Pons (tissue), 1 donor: ENCODE results near the gene SLC47A1.
A peak's percentile ranks its signal among the peaks of the same experiment; 100 is the strongest.
"Not testable (repeated sequence)": the region's sequence is repeated elsewhere in the genome, so short reads cannot be mapped to it uniquely, and the experiment has no call there.

Experiments
- DNase-seq: peaks from one replicate; pipeline ENCODE4 v3.0.0-alpha.2; 2016; ENCODE audit warnings: low spot score

SLC47A1 gene

DNA sequence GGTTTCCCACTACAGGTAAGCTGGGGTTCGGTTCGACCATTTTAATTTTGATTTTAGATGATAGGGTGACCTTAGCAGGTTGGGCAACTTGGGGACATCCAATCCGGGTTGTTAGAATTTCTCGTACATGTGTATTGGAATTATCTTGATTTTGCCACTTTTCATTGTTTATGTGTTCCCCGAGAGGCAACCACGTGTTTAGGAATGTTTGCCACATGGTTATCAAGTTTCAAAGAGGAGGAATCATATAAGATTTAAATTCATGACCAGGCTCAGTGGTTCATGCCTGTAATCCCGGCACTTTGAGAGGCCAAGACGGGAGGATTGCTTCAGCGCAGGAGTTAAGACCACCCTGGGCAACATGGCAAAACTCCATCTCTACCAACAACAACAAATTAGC is 10.0 kb upstream of the SLC47A1 start:
- no peak for DNase-seq

DNA sequence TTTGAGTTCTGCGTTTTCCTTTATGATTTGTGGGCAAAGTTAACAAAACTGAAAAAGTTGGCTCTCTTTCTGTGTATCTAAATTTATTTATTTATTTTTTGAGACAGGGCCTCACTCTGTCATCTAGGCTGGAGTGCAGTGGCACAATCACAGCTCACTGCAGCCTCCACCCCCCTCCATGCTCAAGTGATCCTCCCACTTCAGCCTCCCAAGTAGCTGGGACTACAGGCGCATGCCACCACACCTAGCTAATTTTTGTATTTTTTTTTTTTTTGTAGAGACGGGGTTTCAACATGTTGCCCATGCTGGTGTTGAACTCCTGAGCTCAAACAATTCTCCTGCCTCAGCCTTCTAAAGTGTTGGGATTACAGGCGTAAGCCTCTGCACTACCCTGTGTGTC is 6.7 kb upstream of the SLC47A1 start:
- not testable (repeated sequence) for DNase-seq

DNA sequence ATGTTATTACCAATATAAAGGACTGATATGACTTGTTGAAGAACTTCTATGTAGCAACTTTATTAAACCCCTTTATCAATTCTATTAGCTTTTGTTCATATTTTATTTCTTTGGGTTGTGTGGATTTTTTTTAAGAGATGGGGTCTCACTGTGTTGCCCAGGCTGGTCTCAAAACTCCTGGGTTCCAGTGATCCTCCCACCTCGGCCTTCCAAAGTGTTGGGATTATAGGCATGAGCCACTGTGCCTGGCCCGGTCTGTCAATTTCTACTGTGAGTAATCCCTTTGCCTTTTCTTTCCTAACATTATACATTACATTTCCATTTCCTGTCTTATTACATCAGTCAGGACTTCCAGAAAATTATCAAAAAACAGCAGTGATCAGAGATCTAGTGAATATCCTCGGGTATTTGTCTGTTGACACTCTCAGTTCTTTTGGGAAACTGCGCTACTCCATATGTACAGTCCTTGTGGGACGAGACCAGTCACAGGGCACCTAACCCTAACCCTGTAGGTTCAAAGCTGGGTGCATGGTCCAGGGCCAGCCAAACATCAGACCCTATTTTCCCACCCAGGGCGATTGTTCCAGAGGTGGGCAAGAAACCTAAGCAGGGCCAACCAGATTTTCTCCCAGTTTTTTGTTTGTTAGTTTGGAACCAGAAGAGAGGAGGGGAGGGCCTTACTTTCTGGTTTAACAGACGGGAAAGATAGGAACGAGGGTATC is 1.7 kb upstream of the SLC47A1 start:
- DNase-seq: no peak

DNA sequence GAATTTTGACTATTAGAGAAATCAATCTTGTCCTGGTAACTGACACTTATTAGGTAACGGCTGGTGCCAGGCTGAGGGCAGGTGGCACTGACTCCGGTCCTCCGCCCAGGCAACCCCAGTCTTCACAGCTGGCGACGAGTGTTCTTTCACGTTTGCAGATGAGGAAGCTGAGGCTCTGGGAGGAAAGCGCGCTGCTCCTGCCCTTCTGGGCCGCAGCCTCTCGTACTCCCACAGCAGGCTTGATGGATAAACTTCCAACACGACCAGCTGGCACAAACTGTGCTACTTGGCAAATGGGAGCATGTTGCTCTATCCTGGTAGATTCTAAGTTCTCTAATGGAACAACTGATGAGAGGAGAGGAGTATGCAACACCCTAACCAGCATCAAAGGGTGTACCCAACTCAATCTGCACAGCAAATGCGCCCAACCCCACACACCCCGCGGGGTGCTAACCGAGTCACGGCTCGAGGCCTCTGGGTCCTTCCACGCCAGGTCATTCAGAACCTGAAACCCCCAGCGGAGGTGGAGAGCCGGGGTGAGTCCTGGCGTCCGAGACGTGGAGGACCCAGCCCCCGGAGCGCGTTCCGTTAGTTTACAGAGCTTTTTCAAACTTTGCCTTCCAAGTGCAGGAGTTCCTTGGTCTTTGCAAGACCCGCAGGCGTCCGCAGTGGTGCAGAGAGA is 477 bp upstream of the SLC47A1 start:
- DNase-seq: no peak

DNA sequence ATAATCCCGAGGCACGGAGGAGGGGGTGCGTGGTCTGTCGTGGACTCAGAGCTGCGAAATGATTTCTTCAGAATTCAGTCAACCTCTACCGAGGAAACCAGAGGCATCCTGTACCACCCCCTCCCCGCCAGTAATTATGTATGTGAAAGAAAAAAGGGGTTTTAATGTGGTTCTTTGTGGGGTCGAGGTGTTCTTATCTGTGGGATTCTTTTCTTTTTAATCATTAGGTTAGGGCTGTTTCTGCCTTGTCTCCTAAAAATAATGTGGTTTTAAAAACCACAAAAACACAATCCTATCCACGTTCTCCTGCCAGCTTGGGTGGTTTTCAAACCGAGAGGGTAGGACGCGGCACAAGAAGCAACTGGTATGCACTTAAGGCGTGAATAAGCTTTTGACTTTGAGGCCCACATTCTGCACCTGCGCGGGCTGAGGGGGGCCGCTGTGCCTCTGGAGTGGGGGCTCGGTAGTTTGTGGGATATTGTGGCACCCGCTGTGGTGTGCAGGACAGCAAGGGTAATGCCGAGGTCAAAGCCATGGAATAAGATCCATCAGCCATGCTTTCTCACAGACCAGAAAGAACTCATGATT is 1.0 kb downstream of the SLC47A1 start:
- DNase-seq: no peak

DNA sequence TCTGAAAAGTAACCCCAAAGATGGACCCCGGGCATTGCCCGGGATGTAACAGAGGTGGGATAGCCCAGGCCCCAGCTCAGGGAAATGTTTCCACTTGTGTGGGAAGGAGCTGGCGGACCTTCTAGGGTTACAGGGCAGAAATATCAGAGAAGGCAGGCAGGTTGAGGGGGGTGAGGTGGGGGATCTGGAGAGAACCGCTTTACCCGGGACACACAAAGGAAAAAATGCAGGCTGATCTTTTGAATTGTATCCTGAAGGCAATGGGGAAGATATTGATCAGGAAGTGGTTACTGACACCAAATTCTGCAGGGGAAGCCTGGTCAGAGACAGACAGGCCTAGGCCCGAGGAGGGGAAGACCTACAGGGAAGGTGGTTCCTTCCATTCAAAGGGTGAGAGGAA is 3.5 kb downstream of the SLC47A1 start:
- no peak for DNase-seq

DNA sequence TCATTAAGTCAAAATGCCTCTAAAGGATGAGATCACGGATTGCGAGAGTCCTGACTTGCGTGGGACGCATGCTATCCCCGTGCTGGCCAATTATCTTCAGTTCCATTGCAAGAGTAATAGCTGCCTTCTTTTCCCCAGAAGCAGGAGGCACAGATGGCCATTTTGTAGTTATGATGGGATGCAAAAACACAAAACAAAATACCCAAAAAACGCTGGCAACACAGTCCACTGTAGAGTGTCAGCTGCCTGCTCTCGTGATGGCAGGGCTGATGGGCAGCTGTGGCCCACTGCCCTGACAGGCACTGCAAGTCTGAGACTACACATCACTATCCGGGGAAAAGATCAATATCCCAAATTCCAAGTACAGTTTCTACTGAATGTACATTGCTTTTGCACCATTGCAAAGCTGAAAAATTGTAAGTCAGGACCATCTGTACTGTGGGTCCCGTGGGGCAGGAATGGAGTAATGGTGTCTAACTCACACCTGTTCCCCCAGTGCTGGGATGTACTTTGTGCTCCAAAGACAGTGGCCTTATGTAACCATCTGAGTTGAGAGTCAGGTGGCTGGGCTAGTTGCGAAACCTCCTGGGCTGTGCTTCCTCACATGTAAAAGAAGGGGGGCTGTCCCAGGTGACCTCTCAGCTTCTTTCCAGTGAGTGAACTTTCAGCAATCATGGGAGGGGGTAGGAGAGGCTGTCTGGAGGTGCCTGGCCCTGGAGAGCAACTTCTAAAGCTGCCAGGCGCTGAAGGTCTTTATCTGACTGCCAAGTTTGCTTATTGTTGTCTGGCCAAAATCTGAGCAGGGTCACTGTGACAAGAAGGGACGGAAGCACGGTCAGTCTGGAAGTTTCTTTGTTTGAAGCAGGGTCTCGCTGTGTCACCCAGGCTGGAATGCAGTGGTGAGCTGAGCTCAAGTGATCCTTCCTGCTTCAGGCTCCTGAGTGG is 4.7 kb downstream of the SLC47A1 start:
- peak; percentile 55 for DNase-seq

DNA sequence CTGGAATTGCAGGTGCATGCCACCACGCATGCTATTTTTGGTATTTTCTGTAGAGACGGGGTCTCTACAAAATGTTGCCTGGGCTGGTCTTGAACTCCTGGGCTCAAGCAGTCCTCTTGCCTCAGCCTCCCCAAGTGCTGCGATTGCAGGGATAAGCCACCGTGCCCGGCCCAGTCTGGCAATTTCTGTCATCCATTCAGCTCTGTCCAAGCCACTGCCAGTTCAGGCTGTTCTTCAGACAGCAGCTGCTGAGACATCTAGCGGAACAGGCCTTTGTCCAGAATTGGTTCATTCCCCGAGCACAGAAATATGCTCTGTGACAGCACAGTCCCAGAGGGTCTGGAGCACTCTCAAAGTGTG is 5.4 kb downstream of the SLC47A1 start:
- DNase-seq: peak; percentile 25

DNA sequence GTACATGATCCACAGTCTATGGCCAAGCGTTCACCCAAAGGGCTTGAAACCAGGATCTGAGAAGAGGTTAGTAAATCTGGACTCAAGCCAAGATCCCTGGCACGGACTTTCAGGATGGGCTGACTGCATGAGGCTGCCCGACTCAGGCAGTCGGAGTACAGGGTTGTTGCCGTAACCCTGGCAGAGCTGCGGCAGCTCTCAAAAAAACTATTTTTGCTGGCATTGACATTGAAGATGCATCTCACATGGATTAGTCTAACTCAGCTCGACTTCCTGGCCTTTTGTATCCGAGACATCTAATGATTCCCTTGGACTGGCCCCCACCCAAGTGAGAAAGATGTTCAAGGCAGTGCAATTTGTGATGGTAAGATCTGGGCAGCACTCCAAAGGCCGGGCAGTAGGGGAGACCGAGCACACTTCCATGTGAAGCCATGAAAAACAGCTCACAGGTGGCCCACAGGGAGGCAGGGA is 6.2 kb downstream of the SLC47A1 start:
- DNase-seq: no peak

DNA sequence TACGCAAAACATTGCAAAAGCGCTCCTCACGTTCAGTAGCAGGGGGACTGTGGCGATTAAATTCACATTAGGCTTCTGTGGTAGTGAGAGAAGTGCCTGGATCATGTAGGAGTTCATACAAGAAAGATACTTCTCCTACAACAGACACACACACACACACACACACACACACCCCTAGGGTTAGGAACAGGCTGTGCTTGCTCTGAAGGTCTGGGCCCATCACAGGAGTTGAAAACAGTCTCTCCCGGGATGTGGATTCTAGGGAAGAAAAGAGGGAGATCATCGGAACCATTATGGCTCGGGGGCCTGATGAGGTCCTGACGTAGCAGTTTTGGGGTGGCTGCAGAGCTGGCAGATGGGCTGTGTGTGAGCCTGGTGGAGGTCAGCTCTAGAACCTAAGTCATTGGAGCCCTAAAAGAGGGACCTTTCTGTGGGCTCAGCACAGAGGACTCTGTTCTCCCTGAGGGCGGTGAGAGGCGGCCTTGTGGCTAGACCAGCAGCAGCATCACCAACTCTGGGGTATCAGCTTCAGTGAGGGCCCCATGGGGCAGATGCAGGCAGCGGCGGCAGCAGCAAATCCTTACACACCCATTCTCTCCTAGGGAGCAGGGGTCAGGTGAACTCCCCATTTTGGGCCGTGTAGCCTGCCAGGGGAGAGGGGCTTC is 7.2 kb downstream of the SLC47A1 start:
- DNase-seq: no peak

DNA sequence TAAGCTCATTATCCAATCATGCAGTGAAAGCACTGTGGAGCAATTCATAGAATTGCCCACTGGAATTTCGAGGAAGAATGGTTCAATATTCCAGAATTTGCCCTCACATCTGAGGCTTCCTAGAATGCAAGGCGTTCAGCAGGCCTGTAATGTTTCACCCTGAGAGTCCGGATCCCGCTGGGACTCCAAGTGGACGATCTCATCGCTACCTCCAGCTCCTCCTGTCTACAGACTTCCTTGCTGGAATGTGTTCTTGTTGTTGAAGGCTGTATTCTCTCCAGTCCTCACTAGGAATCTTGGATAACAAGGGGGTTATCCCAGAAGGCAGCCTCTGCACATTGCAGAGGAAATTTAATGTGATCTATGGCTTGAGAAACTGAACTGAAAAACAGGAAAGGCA is 7.8 kb downstream of the SLC47A1 start:
- DNase-seq: no peak

DNA sequence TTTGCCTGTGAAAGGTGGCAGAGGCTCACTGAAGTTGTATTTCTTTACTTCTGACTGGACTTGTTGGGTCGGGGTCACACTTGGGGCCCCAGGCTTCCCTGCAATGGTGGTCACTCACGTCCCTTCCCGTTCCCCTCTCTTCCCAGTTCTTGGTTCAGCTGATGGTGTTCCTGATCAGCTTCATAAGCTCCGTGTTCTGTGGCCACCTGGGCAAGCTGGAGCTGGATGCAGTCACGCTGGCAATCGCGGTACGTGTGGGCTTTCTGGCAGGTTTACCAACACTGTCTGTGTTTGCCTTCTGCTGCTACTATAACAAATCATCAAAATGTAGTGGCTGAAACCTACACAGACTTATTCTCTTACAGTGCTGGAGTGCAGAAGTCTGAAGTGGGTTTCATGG is 8.6 kb downstream of the SLC47A1 start:
- no peak for DNase-seq

DNA sequence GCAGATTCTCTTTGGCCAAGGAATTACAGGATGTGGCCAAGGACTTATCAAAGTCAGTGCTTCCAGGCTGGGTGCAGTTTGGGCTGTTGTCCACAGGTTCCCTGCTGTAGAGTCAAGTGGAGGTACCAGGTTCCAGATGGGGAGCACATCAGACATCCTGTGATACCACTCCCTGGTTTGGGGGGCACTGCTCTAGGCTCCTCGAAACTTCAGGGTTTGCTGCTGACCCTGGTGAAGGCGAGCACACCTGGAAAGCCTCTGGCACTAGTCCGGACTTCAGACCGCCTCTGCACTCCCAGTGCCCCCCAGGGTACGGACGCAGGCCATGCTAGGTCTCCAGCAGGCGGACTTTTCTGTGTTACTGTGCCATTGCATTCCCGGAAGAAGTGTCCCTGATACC is 10.7 kb downstream of the SLC47A1 start:
- DNase-seq: no peak

DNA sequence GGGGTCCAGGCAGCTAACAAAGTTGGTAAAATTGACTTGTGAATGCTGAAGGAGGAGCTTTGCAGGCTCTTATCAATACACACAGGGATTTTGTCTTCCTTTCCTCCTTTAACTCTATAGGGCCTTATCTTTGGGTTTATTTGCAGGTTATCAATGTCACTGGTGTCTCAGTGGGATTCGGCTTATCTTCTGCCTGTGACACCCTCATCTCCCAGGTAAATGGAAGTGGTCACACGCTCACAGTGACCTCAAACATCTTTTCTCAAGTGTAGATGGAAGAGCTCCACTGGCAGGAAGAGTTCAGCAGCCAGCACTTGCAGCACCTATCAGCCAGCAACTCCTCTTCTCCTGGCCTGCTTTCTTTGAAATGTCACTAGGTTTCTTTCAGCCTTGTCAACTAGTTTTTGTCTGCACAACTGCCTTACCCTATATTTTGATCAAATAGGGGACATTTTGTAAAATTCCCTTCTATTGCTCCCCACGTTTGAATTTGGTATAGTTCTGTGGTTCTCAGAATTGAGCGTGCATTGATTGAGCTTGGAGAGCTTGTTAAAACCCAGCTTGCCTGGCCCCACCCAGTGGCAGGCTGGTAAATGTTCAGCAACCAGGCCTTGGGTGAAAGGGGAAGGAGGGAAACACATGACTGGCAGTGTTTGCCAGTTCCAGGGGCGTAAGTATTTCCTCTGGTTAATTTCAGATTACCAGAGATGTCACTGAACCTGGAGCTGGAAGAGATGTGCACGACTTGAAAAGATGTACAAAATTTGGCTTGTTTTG is 12.8 kb downstream of the SLC47A1 start:
- DNase-seq: peak; percentile 77

DNA sequence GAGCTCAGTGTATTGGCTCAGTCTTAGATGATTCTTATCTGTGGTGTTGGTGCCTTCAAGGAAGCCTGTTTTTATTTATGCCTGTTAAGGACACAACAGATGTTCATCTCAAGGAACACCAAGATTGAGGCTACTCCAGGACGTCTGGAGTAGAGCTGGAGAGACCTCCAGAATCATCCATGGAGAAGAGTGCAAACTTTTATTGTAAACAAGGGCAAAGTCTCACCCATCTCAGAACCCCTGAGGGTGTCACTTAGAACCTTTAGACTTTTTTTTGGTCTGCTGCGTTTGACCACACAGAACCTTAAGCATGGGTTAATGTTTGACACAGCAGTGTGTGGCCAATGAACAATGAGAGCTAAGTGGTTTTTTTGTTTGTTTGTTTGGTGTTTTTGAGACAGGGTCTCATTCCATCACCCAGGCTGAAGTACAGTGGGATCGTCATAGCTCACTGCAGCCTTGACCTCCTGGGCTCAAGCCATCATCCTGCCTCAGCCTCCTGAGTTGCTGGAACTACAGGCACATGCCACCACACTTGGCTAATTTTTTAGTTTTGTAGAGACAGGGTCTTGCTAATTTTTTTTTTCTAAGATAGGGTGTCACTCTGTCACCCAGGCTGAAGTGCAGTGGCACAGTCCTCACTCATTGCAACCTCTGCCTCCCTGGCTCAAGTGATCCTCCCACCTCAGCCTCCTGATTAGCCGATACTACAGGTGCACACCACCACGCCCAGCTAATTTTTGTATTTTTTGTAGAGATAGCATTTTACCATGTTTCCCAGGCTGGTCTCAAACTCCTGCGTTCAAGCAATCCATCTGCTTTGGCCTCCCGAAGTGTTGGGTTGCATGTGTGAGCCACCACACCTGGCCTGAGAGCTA is 16.3 kb downstream of the SLC47A1 start:
- no peak for DNase-seq

DNA sequence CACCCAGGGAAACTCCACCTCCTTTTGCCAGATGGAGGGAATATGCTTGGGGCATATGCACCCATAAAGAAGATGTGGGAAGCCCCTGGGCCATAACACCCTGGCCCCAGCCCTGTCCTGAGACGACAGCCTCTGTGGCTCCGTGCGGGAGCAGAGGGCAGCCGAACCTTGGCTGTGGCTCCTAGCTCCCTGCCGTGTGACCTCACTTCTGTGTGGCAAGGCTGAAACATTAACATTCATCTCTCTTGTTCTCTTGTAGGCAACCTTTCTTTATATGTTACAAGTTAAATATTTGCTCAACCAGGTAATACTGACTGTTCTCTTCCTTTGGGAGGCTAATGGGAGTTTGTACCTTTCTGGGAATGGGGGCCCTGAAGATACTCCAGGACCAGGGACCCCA is 17.5 kb downstream of the SLC47A1 start:
- no peak for DNase-seq

DNA sequence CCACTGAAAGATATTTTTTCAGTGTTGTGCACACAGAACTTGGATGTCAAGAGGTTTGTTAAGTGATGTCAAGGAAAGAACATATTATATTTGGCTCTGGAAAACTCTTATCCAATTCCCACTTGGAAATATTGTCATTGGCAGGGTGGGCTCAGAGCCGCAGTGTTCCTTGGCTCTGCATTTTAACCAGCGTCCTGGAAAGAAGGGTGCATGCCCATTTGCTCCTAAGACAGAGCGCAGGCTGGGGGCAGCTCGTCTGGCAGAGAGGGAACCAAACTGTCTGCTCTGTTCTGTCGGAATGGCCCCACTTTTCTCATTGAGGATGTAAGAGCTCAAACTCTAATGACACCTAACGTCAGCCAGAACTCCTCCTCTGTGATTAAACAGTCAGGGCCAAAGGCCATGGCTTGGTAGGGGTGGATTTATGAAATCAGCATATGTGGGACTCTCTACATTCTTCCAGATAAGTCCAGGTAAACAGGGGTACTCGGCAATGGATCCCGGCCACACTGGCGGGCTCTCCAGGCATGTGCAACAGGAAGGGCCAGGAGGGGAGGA is 18.0 kb downstream of the SLC47A1 start:
- no peak for DNase-seq

DNA sequence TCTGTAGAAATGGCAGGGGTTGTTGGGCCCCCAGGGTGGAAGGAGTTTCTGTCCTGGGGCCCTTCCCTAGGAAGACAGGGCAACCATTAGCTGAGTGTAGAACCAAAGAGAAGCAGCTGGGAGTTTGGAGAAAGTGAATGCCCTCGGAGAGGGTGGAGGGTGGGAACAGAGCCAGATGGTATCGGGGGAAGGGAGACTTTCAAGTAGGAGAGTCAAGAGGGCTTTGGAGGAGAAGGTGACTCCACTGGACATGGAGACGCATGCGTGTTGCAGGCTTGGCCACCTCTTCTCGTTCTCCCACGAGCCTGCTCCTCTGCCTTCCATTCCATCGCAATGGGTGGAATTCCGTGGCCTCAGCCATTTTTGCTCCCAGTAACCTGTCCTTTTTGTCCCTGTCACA is 19.4 kb downstream of the SLC47A1 start:
- no peak for DNase-seq

DNA sequence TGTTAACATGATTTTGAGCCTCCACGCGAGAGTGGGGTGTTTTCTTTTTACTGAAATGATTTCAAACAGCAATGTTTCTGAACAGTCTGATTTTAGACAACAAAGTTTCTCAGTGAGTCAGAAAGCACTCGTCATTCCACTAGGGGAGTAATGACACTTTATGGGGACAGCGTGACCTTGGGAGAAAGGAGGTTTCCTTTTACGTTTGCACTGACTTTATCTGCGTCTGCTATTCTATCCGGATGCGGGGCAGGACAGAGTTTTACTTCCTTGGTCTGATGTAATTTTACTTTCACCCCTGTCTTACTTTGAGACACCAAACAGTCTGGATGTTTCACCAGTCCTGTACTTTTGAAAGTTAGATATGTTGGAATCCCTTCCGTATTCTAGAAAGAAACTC is 20.7 kb downstream of the SLC47A1 start:
- no peak for DNase-seq

DNA sequence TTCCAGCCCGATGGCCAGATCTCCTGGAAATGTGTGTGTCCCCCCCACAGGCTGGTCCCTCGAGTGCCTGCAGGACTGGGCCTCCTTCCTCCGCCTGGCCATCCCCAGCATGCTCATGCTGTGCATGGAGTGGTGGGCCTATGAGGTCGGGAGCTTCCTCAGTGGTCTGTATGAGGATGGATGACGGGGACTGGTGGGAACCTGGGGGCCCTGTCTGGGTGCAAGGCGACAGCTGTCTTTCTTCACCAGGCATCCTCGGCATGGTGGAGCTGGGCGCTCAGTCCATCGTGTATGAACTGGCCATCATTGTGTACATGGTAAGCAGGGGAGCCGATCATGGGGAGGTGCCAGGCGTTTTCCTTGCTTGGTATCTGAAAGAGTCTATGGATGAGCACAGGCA is 22.1 kb downstream of the SLC47A1 start:
- no peak for DNase-seq
